Right lobe of liver (tissue), 4 donors: ENCODE data around the gene CLASRP.

Experiments
- CTCF ChIP-seq, 4 donors: fragments of 200-600 bp in 3 of 4; fragments of 450-650 bp in 1 of 4; IDR thresholded peaks; one replicate each; pipeline versions ENCODE4 v1.5.1 to v1.8.0; 2016 to 2022; ENCODE audit warnings: antibody characterized with exemption in 4 of 4, mild to moderate bottlenecking in 2 of 4
- POLR2A ChIP-seq: fragments of 450-650 bp; IDR thresholded peaks from one replicate; pipeline ENCODE4 v1.6.1; 2017; ENCODE audit warnings: antibody characterized with exemption, mild to moderate bottlenecking
- donor health status: DM: no; HTN: no; CAD: no.
- donor health status: DM: no; HTN: no; CAD: no.
- donor health status: DM: no; HTN: yes; CAD: no.

- no peak for TF ChIP-seq CTCF (IDR thresholded peaks at IDR 0.05)
- TF ChIP-seq POLR2A: no peak
These were observed 1.3 kb upstream of the CLASRP start for GRCh38 chr19:45037393-45038169.
